IPS-20b (cell line): Measurements from ENCODE around the gene CPA1.
A peak's percentile ranks its signal among the peaks of the same experiment; 100 is the strongest.
"Not testable (repeated sequence)": the region's sequence is repeated elsewhere in the genome, so short reads cannot be mapped to it uniquely, and the experiment has no call there.

Experiments used
- H3K27ac ChIP-seq: one replicate; pipeline ENCODE4 v1.5.1; 2013; ENCODE audit warnings: low read length
- H3K27me3 ChIP-seq: 2 replicates; pipeline ENCODE4 v1.6.1; 2013; ENCODE audit warnings: mild to moderate bottlenecking, low read length, inconsistent platforms; ENCODE audit not compliant: insufficient read depth
- H3K36me3 ChIP-seq: 2 replicates; pipeline ENCODE4 v1.6.1; 2013; ENCODE audit warnings: low read depth, mild to moderate bottlenecking, inconsistent platforms, low read length, moderate library complexity; ENCODE audit not compliant: insufficient read depth
- H3K4me1 ChIP-seq: 2 replicates; pipeline ENCODE4 v1.6.1; 2013; ENCODE audit warnings: mild to moderate bottlenecking, control low read depth, inconsistent platforms, low read length, moderate library complexity; ENCODE audit not compliant: insufficient read depth
- H3K4me3 ChIP-seq: 2 replicates; pipeline ENCODE4 v1.5.1; 2013; ENCODE audit warnings: mild to moderate bottlenecking, low read length, inconsistent platforms
- H3K9ac ChIP-seq: 2 replicates; pipeline ENCODE4 v1.6.1; 2013; ENCODE audit warnings: low read depth, mild to moderate bottlenecking, inconsistent platforms, low read length, moderate library complexity
- H3K9me3 ChIP-seq: 2 replicates; pipeline ENCODE4 v1.6.1; 2013; ENCODE audit warnings: mild to moderate bottlenecking, low read depth, low read length, inconsistent platforms; ENCODE audit not compliant: insufficient read depth

The CPA1 gene

GRCh38 chr7:130367088-130367755 lies 13.1 kb upstream of the CPA1 start:
- Histone ChIP-seq H3K27me3 (no peaks in the 10 kb centered on the region), H3K4me1 (peaks cover 13% of the 10 kb centered on the region; the same call in 1 of the 2 replicates)

GRCh38 chr7:130367836-130368746 lies 12.2 kb upstream of the CPA1 start:
- H3K27ac ChIP-seq: no peak overlapping the region
- no peaks in the 10 kb centered on the region for H3K27me3 ChIP-seq
- H3K4me3 ChIP-seq: no peak overlapping the region
- H3K9me3 ChIP-seq: no peaks in the 10 kb centered on the region
- peaks cover 19% of the 10 kb centered on the region; the same call in 1 of the 2 replicates for H3K4me1 ChIP-seq
- H3K9ac ChIP-seq: no peak overlapping the region
- no peaks in the 10 kb centered on the region for H3K36me3 ChIP-seq

More at GRCh38 chr7:130367088-130367755, 13.1 kb upstream of the CPA1 start:
- no peaks in the 10 kb centered on the region for H3K9me3 ChIP-seq
- no peaks in the 10 kb centered on the region for H3K36me3 ChIP-seq
- H3K9ac ChIP-seq: no peak overlapping the region
- H3K4me3 ChIP-seq: no peak overlapping the region
- H3K27ac ChIP-seq: no peak overlapping the region

DNA sequence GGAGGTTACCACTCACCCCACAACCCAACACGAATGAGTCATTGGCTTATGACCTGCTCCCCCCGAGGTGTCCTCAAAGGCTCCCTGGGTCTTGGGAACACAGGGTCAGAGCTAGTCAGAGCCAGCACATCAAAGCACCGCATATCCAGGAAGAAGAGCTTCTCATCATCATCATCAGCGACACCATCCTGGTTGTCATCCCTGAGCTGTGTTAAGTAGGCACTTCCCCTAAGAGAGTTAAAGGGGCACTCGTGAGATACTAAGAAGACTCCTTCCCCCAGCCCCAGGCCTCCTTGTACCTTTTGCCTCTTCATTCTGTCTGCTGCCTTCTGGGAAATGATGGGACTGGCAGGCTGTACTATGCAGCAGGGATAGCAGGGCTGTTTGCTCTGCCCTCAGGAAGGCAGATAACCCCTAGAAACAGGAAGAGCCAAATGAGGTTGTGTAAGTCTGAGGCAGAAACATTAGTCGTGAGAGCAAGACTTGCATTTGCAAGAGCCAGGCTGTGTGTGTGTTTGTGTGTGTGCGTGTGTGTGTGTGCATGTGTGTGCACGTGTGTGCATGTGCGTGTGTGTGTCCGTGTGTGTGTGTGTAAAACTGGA lies 11.1 kb upstream of the CPA1 start:
- Histone ChIP-seq H3K4me1 (peaks cover 26% of the 10 kb centered on the region; the same call in 1 of the 2 replicates), H3K27ac (no peak overlapping the region), H3K36me3 (no peaks in the 10 kb centered on the region), H3K27me3 (no peaks in the 10 kb centered on the region), H3K9me3 (no peaks in the 10 kb centered on the region), H3K4me3 (no peak overlapping the region), H3K9ac (no peak overlapping the region)

- H3K27ac ChIP-seq: no peak overlapping the region
- no peaks in the 10 kb centered on the region for H3K27me3 ChIP-seq
- H3K4me1 ChIP-seq: peaks cover 21% of the 10 kb centered on the region; the same call in 1 of the 2 replicates
- H3K36me3 ChIP-seq: no peaks in the 10 kb centered on the region
- no peak overlapping the region for H3K4me3 ChIP-seq
- H3K9ac ChIP-seq: no peak overlapping the region
- no peaks in the 10 kb centered on the region for H3K9me3 ChIP-seq
Observed at GRCh38 chr7:130369831-130370550, 10.3 kb upstream of the CPA1 start.

- no peaks in the 10 kb centered on the region for H3K36me3 ChIP-seq
- no peak overlapping the region for H3K9ac ChIP-seq
- no peak overlapping the region for H3K4me3 ChIP-seq
- peaks cover 8% of the 10 kb centered on the region for H3K9me3 ChIP-seq
- peaks cover 13% of the 10 kb centered on the region; the same call in 1 of the 2 replicates for H3K4me1 ChIP-seq
- no peaks in the 10 kb centered on the region for H3K27me3 ChIP-seq
- H3K27ac ChIP-seq: no peak overlapping the region
Observed at GRCh38 chr7:130371046-130371445, 9.2 kb upstream of the CPA1 start.

GRCh38 chr7:130372402-130373165 lies 7.7 kb upstream of the CPA1 start:
- no peaks in the 10 kb centered on the region for H3K36me3 ChIP-seq
- H3K27me3 ChIP-seq: no peaks in the 10 kb centered on the region
- peaks cover 13% of the 10 kb centered on the region; the same call in 1 of the 2 replicates for H3K4me1 ChIP-seq
- H3K27ac ChIP-seq: no peak overlapping the region
- H3K4me3 ChIP-seq: no peak overlapping the region
- H3K9me3 ChIP-seq: peaks cover 15% of the 10 kb centered on the region
- peak overlapping the region; percentile 35; the same call in 1 of the 2 replicates for H3K9ac ChIP-seq

DNA sequence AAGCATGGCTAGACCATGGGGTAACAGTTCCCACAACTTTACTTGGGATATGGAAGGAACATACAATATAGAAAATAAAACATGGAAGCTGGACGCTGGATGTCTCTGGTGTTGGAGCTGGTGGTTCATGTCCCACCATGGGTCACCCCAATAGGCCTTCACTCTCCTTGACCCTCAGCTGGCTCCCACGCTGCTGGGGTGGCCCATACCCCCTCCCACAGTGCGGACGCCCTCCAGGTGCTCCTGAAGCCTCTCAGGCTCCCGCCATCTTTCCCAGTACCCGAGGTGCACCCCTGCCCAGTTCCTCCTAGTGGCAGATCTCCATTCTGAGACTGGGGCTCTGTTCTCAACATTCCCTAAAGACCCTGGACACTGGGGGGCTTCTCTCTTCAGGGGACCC lies 5.8 kb upstream of the CPA1 start:
- Histone ChIP-seq H3K4me1 (peaks cover 13% of the 10 kb centered on the region; the same call in 1 of the 2 replicates), H3K9me3 (peaks cover 15% of the 10 kb centered on the region), H3K27ac (no peak overlapping the region), H3K9ac (no peak overlapping the region), H3K36me3 (no peaks in the 10 kb centered on the region), H3K4me3 (no peak overlapping the region), H3K27me3 (no peaks in the 10 kb centered on the region)

DNA sequence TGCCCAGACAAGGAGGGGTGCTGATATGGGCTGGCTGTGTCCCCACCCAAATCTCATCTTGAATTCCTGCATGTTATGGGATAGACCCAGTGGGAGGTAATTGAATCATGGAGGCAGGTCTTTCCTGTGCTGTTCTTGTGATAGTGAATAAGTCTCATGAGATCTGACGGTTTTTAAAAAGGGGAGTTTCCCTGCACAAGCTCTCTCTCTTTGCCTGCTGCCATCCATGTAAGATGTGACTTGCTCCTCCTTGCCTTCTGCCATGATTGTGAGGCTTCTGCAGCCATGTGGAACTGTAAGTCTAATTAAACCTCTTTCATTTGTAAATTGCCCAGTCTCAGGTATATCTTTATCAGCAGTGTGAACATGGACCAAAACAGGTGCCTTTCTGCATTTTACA lies 3.8 kb upstream of the CPA1 start:
- not testable (repeated sequence) for H3K9ac ChIP-seq, H3K27ac ChIP-seq, H3K27me3 ChIP-seq, H3K36me3 ChIP-seq, H3K4me3 ChIP-seq
- H3K9me3 ChIP-seq: peaks cover 15% of the 10 kb centered on the region
- peaks cover 13% of the 10 kb centered on the region; the same call in 1 of the 2 replicates for H3K4me1 ChIP-seq

DNA sequence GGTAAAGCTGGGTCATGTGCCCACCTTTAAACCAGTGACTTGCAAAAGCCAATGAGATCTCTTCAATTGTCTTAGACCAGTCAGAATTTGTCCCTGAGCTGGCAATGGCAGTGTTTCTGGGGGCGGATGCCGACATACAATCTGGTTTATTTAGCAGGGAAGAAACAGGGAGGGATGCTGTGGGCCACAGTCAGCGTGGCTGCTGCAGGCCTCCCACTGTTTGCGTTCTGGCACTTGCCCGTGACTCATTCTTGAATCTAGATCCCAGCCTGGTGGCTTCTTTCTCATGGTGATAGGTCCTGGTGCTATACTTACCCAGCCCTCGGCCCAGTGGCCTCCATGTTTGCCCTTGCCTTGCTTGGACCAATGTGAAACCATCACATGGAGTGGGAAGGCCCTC lies 3.1 kb upstream of the CPA1 start:
- Histone ChIP-seq H3K9me3 (peaks cover 15% of the 10 kb centered on the region), H3K9ac (no peak overlapping the region), H3K4me1 (peaks cover 13% of the 10 kb centered on the region; the same call in 1 of the 2 replicates), H3K27me3 (no peaks in the 10 kb centered on the region), H3K27ac (no peak overlapping the region), H3K36me3 (no peaks in the 10 kb centered on the region), H3K4me3 (no peak overlapping the region)

DNA sequence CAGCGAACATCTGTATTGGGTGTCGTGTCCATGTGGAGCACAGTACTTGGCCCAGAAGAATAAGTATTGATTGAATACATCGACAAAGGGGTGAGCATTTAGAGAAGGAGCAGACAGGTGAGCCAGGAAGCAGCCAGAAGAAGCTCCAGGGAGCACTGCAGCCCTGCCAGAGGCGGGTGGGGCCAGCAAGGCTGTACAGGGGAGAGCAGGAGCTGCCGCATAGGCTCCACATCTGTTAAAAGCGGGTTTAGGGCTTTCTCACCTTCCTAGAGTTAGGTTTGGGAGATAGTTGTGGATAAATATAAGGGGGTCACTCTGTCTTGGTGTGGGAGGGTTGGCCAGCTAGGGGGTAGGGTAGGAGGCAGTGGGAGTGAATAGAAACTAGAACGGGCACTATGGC lies 1.3 kb upstream of the CPA1 start:
- H3K36me3 ChIP-seq: no peaks in the 10 kb centered on the region
- no peak overlapping the region for H3K4me3 ChIP-seq
- no peaks in the 10 kb centered on the region for H3K27me3 ChIP-seq
- H3K27ac ChIP-seq: no peak overlapping the region
- no peak overlapping the region for H3K9ac ChIP-seq
- H3K4me1 ChIP-seq: no peaks in the 10 kb centered on the region
- peaks cover 15% of the 10 kb centered on the region for H3K9me3 ChIP-seq
